Subcutaneous adipose tissue (tissue), 4 donors: ENCODE results near the gene ATAD3C. TPM values are rescaled to one million over a fixed set of nuclear protein-coding genes. Genes with fewer than 3 reads are reported as not detected.

Experiments
- CTCF ChIP-seq: fragments of 450-650 bp; IDR thresholded peaks from one replicate; pipeline ENCODE4 v1.5.1; 2016; ENCODE audit warnings: low read depth, mild to moderate bottlenecking, control low read depth, antibody characterized with exemption, moderate library complexity
- total RNA-seq, 4 donors: library from RNA; depleted of rRNA; stranded (reverse); fragments of >200 nt; gene quantifications; one replicate each; pipeline ENCODE4 v1.1.0, GENCODE V29; 2016

The ATAD3C gene
- total RNA-seq, 4 donors from 2014 or later, result 0.19 TPM; not detected in 3

DNA sequence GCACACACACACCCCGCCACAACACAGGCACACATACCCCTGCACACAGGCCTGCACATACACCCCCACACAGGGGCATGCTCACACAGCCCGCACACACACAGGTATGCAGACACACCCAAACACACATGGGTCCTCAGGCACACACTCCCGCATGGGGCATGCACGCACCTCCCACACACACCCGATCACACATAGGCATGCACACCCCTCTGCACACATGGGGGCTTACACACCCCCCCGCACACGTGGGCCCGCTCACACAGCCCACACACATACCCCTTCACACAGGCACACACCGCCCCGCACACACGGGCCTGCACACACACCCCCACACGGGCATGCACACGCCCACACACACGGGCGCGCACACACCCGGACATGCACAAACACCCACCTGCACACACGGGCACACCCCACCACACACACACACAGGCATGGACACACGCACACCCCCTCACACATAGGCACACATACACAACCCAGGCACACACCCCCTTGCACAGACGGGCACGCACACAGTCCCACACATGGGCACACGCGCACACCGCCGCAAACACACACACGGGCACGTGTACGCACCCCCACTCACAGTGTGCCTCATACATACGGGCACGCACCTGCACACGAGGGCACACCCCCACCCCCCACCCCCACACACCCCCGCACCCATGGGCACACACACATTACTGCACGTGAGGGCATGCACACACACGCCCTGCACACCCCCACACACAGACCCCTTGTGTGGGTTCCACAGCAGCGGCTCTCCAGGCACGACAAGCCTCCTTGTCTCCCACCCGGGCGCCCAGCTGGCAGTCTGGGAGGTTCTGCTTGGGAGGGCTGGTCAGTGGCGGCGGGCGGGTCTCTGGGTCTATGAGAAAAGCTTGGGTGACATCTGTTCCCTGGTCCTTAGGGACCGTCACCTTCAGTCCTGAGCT is 30.3 kb downstream of the ATAD3C start:
- no peak for TF ChIP-seq CTCF

DNA sequence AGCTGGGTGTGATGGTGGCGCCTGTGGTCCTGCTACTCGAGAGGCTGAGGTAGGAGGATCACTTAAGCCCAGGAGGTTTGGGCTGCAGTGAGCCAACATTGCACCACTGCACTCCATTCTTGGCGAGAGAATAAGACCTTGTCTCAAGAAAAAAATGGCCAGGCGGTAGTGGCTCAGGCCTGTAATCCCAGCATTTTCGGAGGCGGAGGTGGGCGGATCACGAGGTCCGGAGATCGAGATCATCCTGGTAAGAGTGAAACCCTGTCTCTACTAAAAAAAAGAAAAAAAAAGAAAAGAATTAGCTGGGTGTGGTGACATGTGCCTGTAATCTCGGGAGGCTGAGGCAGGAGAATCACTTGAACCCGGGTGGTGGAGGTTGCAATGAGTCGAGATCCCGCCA is 33.4 kb downstream of the ATAD3C start:
- TF ChIP-seq CTCF, result no peak

DNA sequence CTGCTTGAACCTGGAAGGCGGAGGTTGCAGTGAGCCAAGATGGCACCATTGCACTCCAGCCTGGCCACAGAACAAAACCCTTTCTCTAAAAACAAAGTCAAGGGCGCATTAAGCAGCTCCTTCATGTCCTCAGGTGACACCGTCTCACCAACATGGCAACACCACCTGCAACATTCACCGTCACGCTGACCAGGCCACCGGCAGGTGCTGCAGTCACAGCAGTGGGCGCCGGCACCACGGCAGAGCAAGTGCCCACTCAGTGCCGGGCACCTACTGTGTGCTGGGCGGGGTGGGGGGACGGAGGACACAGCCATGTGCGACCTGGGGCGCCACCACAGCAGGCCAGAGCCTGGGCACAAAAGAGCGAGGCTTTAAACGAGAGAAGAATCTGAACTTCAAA is 34.2 kb downstream of the ATAD3C start:
- TF ChIP-seq CTCF, result no peak

DNA sequence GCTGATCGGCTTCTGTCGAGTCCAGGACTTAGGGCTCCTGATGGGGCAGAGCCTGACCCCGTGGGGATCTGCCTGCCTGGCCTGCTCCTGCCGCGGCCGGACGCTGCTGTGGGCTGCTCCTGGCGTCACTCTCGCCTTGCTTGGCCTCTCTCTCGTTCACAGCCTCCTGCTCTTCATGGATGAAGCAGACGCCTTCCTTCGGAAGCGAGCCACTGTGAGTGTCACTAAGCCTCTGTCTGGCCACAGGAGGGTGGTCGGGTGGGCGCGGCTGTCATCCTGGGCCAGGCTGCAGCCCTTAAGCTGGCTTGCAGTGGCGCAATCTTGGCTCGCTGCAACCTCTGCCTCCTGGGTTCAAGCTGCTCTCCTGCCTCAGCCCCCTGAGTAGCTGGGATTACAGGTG is 38.2 kb downstream of the ATAD3C start:
- no peak for TF ChIP-seq CTCF

DNA sequence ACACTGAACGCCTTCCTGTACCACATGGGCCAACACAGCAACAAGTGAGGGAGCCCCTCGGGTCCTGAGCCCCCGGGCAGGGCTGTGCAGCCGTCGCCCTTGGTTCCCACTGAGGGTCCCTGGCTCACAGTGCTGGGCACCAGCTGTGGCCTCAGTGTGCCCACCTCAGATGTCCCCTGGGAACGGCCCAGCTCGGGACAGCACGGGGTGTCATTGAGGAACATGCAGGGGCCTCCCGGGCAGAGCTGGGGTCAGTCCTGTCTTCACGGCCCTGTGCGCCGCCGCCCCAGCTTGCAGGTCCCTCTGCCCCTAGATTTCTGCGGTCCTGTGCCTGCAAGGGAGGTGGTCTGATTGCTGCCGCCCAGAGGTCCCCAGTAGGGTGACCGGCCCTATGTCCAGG is 39.7 kb downstream of the ATAD3C start:
- no peak for TF ChIP-seq CTCF

GRCh38 chr1:1489861-1490260 is 40.4 kb downstream of the ATAD3C start:
- no peak for TF ChIP-seq CTCF

- no peak for TF ChIP-seq CTCF
These were observed 41.2 kb downstream of the ATAD3C start for GRCh38 chr1:1490633-1491230.
